Measurements from ENCODE around the gene DLG1. TPM values are rescaled to one million over a fixed set of nuclear protein-coding genes. Genes with fewer than 3 reads are reported as not detected.

Gene DLG1
- total RNA-seq, 1 experiment from 2014 or later: 89.8 TPM

DNA sequence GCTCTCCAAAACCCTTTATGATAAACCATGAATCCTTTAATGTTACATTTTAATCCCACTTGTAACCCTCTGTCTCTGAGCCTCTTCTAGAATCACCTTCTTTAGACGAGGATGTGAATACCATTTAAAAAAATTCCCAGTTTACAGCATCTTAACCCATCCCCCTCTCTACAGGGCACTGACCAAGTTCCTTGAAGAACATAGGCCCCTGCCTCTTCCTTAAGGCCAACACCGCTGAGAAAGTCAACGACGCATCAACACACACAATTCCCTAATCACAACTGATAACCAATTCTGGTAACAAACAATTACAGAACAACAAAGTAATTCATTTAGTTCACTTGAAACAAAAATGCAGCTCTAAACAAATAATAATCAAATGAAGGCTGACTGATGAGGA, 130.3 kb downstream of the DLG1 start:
- ATAC-seq (no peak), DNase-seq (ENCODE audit: low read depth, low spot score) (no peak)
- H4K20me1 ChIP-seq (ENCODE audit: insufficient read depth): no peaks in the 10 kb centered on the region
- peaks cover 51% of the 10 kb centered on the region for H3K79me2 ChIP-seq (ENCODE audit: insufficient read depth, low read length)
- no peaks in the 10 kb centered on the region for H3K27me3 ChIP-seq (ENCODE audit: insufficient read depth, low read length)
- ChIA-PET RAD21 (ENCODE audit: low non-redundant PET in 1 of 2, low total read pairs in 2 of 2, uncharacterized antibody in 2 of 2, unreplicated experiment in 2 of 2) (no interaction called here), CTCF (no interaction called here), POLR2A (no interaction called here)
- no peak overlapping the region for H3K4me2 ChIP-seq (ENCODE audit: low read length)
- intact Hi-C loops (cut with micrococcal nuclease): no loop called here
- H3K9ac ChIP-seq (ENCODE audit: low read length): no peak overlapping the region
- no peaks in the 10 kb centered on the region for H3K9me3 ChIP-seq (ENCODE audit: control insufficient read depth in 1 of 2, insufficient read depth in 1 of 2, low read depth in 1 of 2, low read length in 2 of 2)
- H3K4me1 ChIP-seq (ENCODE audit: control insufficient read depth in 1 of 2, insufficient read depth in 2 of 2, low read length in 2 of 2): no peaks in the 10 kb centered on the region
- no peak overlapping the region for H3K4me3 ChIP-seq (replicated peaks in 1 of 2; ENCODE audit: low read depth in 1 of 2, low read length in 2 of 2)
- H2AFZ ChIP-seq (ENCODE audit: low read depth, low read length, poor library complexity, severe bottlenecking): no peak overlapping the region
- BruUV-seq (replicated peaks): no TSS peak
- no peaks in the 10 kb centered on the region for H3K9me2 ChIP-seq (ENCODE audit: insufficient read depth)
- TF ChIP-seq, protein P1, sequence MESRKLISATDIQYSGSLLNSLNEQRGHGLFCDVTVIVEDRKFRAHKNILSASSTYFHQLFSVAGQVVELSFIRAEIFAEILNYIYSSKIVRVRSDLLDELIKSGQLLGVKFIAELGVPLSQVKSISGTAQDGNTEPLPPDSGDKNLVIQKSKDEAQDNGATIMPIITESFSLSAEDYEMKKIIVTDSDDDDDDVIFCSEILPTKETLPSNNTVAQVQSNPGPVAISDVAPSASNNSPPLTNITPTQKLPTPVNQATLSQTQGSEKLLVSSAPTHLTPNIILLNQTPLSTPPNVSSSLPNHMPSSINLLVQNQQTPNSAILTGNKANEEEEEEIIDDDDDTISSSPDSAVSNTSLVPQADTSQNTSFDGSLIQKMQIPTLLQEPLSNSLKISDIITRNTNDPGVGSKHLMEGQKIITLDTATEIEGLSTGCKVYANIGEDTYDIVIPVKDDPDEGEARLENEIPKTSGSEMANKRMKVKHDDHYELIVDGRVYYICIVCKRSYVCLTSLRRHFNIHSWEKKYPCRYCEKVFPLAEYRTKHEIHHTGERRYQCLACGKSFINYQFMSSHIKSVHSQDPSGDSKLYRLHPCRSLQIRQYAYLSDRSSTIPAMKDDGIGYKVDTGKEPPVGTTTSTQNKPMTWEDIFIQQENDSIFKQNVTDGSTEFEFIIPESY (IDR thresholded peaks at IDR 0.05; ENCODE audit: extremely low read depth, insufficient replicate concordance, low read length): no peak
- no peak for TF ChIP-seq CEBPB (IDR thresholded peaks at IDR 0.05; ENCODE audit: low read depth)
- no peak for TF ChIP-seq ZFX (IDR thresholded peaks at IDR 0.05)
- no peak for TF ChIP-seq SRF (IDR thresholded peaks at IDR 0.05; ENCODE audit: low read depth)
- TF ChIP-seq ELF1 (IDR thresholded peaks at IDR 0.05; ENCODE audit: borderline replicate concordance, low read depth): no peak
- TF ChIP-seq SP1 (IDR thresholded peaks at IDR 0.05; ENCODE audit: low read depth): no peak
- TF ChIP-seq YY1 (IDR thresholded peaks at IDR 0.05; ENCODE audit: extremely low read depth, insufficient replicate concordance, low read depth, low read length): no peak
- TF ChIP-seq, protein P2, sequence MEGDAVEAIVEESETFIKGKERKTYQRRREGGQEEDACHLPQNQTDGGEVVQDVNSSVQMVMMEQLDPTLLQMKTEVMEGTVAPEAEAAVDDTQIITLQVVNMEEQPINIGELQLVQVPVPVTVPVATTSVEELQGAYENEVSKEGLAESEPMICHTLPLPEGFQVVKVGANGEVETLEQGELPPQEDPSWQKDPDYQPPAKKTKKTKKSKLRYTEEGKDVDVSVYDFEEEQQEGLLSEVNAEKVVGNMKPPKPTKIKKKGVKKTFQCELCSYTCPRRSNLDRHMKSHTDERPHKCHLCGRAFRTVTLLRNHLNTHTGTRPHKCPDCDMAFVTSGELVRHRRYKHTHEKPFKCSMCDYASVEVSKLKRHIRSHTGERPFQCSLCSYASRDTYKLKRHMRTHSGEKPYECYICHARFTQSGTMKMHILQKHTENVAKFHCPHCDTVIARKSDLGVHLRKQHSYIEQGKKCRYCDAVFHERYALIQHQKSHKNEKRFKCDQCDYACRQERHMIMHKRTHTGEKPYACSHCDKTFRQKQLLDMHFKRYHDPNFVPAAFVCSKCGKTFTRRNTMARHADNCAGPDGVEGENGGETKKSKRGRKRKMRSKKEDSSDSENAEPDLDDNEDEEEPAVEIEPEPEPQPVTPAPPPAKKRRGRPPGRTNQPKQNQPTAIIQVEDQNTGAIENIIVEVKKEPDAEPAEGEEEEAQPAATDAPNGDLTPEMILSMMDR (IDR thresholded peaks at IDR 0.05 in 2 of 3, conservative IDR thresholded peaks at IDR 0.05 in 1 of 3; ENCODE audit: borderline replicate concordance in 1 of 3, insufficient read depth in 1 of 3, low read depth in 2 of 3, low read length in 2 of 3): no peak
- no peak for TF ChIP-seq CBX3 (IDR thresholded peaks at IDR 0.05; ENCODE audit: low read depth)
- no peak for TF ChIP-seq RAD21 (IDR thresholded peaks at IDR 0.05; ENCODE audit: low read depth)
- TF ChIP-seq ZNF274 (IDR thresholded peaks at IDR 0.05; ENCODE audit: low read depth, low read length): no peak
- no peak for TF ChIP-seq POLR2AphosphoS5 (IDR thresholded peaks at IDR 0.05; ENCODE audit: low read depth, low read length)
- TF ChIP-seq POLR2A (IDR thresholded peaks at IDR 0.05; ENCODE audit: borderline replicate concordance, extremely low read depth, insufficient read depth, insufficient read length): no peak
- TF ChIP-seq, protein P3, sequence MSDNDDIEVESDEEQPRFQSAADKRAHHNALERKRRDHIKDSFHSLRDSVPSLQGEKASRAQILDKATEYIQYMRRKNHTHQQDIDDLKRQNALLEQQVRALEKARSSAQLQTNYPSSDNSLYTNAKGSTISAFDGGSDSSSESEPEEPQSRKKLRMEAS (IDR thresholded peaks at IDR 0.05): no peak
- no peak for TF ChIP-seq EZH2phosphoT487 (IDR thresholded peaks at IDR 0.05; ENCODE audit: borderline replicate concordance)
- no peak for TF ChIP-seq EZH2 (IDR thresholded peaks at IDR 0.05)
- no peaks in the 10 kb centered on the region for H3K36me3 ChIP-seq (ENCODE audit: control insufficient read depth in 1 of 2, insufficient read depth in 2 of 2, low read length in 2 of 2)
- H3K27ac ChIP-seq (ENCODE audit: low read depth, low read length): no peak overlapping the region

Data from HCT116 (cell line).